ENCODE data around the gene TIMM22.
"Not testable (repeated sequence)": the region's sequence is repeated elsewhere in the genome, so short reads cannot be mapped to it uniquely, and the experiment has no call there.

The TIMM22 gene

GRCh38 chr17:1045456-1045855 lies 48.5 kb downstream of the TIMM22 start:
- TF ChIP-seq CTCF (IDR thresholded peaks at IDR 0.05; ENCODE audit: low read depth, low read length) = no peak

GRCh38 chr17:1047177-1047878 lies 50.4 kb downstream of the TIMM22 start:
- no peak for DNase-seq (ENCODE audit: extremely low read depth, low read depth)
- TF ChIP-seq CTCF (IDR thresholded peaks at IDR 0.05; ENCODE audit: low read depth, low read length) = no peak

More at GRCh38 chr17:1045456-1045855, 48.5 kb downstream of the TIMM22 start:
- DNase-seq (ENCODE audit: extremely low read depth, low read depth) = no peak

GRCh38 chr17:1047879-1048470 lies 51.0 kb downstream of the TIMM22 start:
- TF ChIP-seq CTCF (IDR thresholded peaks at IDR 0.05; ENCODE audit: low read depth, low read length) = no peak
- no peak for DNase-seq (ENCODE audit: extremely low read depth, low read depth)

GRCh38 chr17:1048516-1049115 lies 51.7 kb downstream of the TIMM22 start:
- DNase-seq (ENCODE audit: extremely low read depth, low read depth) = not testable (repeated sequence)

GRCh38 chr17:1049446-1050225 lies 52.7 kb downstream of the TIMM22 start:
- no peak for DNase-seq (ENCODE audit: extremely low read depth, low read depth)
- TF ChIP-seq CTCF (IDR thresholded peaks at IDR 0.05; ENCODE audit: low read depth, low read length) = no peak

- no peak for DNase-seq (ENCODE audit: extremely low read depth, low read depth)
- no peak for TF ChIP-seq CTCF (IDR thresholded peaks at IDR 0.05; ENCODE audit: low read depth, low read length)
Observed at GRCh38 chr17:1050246-1050995, 53.5 kb downstream of the TIMM22 start.

All from AG09319 (cell line).